Astrocyte (in vitro differentiated cells and primary cell): ENCODE data around the gene HRH2.

Experiments
- EZH2 ChIP-seq: IDR thresholded peaks from 2 replicates; pipeline ENCODE4 v1.6.1; 2012; ENCODE audit warnings: mild to moderate bottlenecking, low read length, inconsistent platforms; ENCODE audit not compliant: insufficient read depth
- TF ChIP-seq, protein P1 (sequence below): IDR thresholded peaks from 2 replicates; pipeline ENCODE4 v1.5.1; 2011; ENCODE audit warnings: low read depth, mild to moderate bottlenecking, inconsistent platforms, low read length, moderate library complexity; ENCODE audit not compliant: insufficient read depth

DNA sequence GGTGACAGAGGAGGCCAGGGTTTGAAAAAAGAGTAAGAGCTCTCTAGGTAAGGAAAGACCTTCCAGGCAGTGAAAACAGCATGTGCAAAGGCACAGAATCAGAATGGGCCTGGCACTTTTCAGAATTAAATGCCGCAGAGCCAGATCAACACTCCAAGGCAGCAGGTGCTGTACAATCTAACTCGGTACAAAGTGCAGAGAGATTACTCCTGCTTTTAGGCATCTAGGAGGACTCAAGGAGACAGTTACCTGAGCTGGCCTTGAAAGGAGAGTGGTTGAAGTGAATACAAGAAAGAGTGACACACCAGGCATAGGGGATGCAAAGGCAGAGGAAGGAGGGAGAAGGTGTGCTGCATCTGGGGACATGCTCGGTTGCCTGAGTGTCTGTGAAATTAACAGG, 21.5 kb downstream of the HRH2 start:
- TF ChIP-seq, protein P1, sequence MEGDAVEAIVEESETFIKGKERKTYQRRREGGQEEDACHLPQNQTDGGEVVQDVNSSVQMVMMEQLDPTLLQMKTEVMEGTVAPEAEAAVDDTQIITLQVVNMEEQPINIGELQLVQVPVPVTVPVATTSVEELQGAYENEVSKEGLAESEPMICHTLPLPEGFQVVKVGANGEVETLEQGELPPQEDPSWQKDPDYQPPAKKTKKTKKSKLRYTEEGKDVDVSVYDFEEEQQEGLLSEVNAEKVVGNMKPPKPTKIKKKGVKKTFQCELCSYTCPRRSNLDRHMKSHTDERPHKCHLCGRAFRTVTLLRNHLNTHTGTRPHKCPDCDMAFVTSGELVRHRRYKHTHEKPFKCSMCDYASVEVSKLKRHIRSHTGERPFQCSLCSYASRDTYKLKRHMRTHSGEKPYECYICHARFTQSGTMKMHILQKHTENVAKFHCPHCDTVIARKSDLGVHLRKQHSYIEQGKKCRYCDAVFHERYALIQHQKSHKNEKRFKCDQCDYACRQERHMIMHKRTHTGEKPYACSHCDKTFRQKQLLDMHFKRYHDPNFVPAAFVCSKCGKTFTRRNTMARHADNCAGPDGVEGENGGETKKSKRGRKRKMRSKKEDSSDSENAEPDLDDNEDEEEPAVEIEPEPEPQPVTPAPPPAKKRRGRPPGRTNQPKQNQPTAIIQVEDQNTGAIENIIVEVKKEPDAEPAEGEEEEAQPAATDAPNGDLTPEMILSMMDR: no peak
- no peak for TF ChIP-seq EZH2
